Sigmoid colon (tissue), 7 donors: ENCODE results near the gene POLE. TPM values are rescaled to one million over a fixed set of nuclear protein-coding genes. Genes with fewer than 3 reads are reported as not detected.

Experiments used
- DNase-seq: peaks from one replicate; pipeline ENCODE4 v3.0.0-alpha.2; 2019
- H3K27ac ChIP-seq, 4 donors: fragments of 200-600 bp; sonication (generic); one replicate each; pipeline ENCODE4 v1.5.1; 2016 to 2019; ENCODE audit warnings: mild to moderate bottlenecking in 1 of 4
- H3K27me3 ChIP-seq, 3 donors: fragments of 200-600 bp; sonication (generic); one replicate each; pipeline ENCODE4 v1.5.1; 2019; ENCODE audit warnings: mild to moderate bottlenecking in 1 of 3
- H3K36me3 ChIP-seq, 4 donors: fragments of 200-600 bp; sonication (generic); one replicate each; pipeline ENCODE4 v1.5.1; 2016 to 2019
- H3K4me1 ChIP-seq, 4 donors: fragments of 200-600 bp; sonication (generic); one replicate each; pipeline ENCODE4 v1.5.1; 2017 to 2019
- H3K4me3 ChIP-seq, 4 donors: fragments of 200-600 bp; sonication (generic); one replicate each; pipeline ENCODE4 v1.5.1; 2017 to 2019; ENCODE audit warnings: mild to moderate bottlenecking in 2 of 4, moderate library complexity in 1 of 4
- H3K9me3 ChIP-seq, 4 donors: fragments of 200-600 bp in 3 of 4; sonication (generic) in 3 of 4; one replicate each; pipeline versions ENCODE4 v1.5.1 to v1.6.1; 2013 to 2019
- CTCF ChIP-seq, 4 experiments: fragments of 450-650 bp in 3 of 4; fragments of 200-600 bp in 1 of 4; IDR thresholded peaks; one replicate each; pipeline ENCODE4 v1.5.1; 2016 to 2019; ENCODE audit warnings: antibody characterized with exemption in 4 of 4, mild to moderate bottlenecking in 3 of 4, moderate library complexity in 2 of 4
- EP300 ChIP-seq, 4 donors: sonication (generic); formaldehyde crosslinking; IDR thresholded peaks; one replicate each; pipeline ENCODE4 v1.6.1; 2017; ENCODE audit warnings: antibody characterized with exemption in 4 of 4
- POLR2A ChIP-seq, 2 donors: fragments of 450-650 bp; IDR thresholded peaks; one replicate each; pipeline ENCODE4 v1.6.1; 2016; ENCODE audit warnings: antibody characterized with exemption in 2 of 2, mild to moderate bottlenecking in 2 of 2, moderate library complexity in 2 of 2
- POLR2AphosphoS5 ChIP-seq, 4 donors: sonication (generic); formaldehyde crosslinking; IDR thresholded peaks; one replicate each; pipeline ENCODE4 v1.6.1; 2017; ENCODE audit warnings: antibody characterized with exemption in 4 of 4
- WGBS, 2 donors: extraction: QIAGEN DNeasy Blood & Tissue Kit; methylation state at CpG; one replicate each; pipeline ENCODE4 v1.1.7; 2013; 5-methylcytosine and 5-hydroxymethylcytosine counted together
- intact Hi-C: fragments of 100-400 bp; cut with DNase I; formaldehyde crosslinking; loops from one replicate; pipeline ENCODE4 v1.15.1; 2023
- polyA plus RNA-seq, 3 donors: library from polyadenylated mRNA; stranded (reverse); fragments of 200-250 nt; gene quantifications; one replicate each; pipeline ENCODE4 v1.2.3, GENCODE V29; 2013
- total RNA-seq, 4 donors: library from RNA; depleted of rRNA; stranded (reverse); fragments of >200 nt; gene quantifications; one replicate each; pipeline ENCODE4 v1.1.0, GENCODE V29; 2016
- donor health status: healthy with polysubstance abuse.
- donor health status: Bipolar disorder and iron deficiency.
- donor health status: healthy.

Gene POLE
- total and polyA plus RNA-seq, 7 donors: 11.1 to 37.4 (median 32.9) TPM

DNA sequence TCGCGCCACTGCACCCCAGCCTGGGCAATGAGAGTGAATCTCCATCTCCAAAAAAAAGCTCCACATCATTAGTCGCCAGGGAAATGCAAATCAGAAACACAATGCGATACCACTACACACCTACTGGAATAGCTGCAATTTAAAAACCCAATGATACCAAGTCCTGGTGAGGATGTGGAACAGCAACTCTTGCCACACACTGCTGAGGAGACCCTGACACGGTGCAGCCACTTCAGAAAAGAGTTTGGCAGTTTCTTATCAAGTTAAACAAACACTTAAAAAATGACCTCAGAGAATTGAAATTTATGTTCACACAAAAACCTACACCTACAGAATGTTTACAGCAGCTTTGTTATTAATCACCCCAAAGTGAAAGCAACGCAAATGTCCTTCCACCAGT lies 56.5 kb downstream of the POLE start:
- Histone ChIP-seq H3K9me3 (no peaks in the 10 kb centered on the region), H3K4me1 (no peaks in the 10 kb centered on the region), H3K27me3 (no peaks in the 10 kb centered on the region), H3K4me3 (no peak overlapping the region), H3K27ac (no peak overlapping the region), H3K36me3 (peaks cover 0 to 64% (median 20%) of the 10 kb centered on the region in 4 donors)
- DNase-seq: no peak
- no peak for TF ChIP-seq POLR2A (IDR thresholded peaks at IDR 0.05)
- TF ChIP-seq POLR2AphosphoS5 (IDR thresholded peaks at IDR 0.05): no peak
- TF ChIP-seq CTCF (IDR thresholded peaks at IDR 0.05): no peak
- 90 to 94% methylated on average over 6 of the region's 6 CpGs for WGBS, 2 donors
- intact Hi-C loops: no loop called here

DNA sequence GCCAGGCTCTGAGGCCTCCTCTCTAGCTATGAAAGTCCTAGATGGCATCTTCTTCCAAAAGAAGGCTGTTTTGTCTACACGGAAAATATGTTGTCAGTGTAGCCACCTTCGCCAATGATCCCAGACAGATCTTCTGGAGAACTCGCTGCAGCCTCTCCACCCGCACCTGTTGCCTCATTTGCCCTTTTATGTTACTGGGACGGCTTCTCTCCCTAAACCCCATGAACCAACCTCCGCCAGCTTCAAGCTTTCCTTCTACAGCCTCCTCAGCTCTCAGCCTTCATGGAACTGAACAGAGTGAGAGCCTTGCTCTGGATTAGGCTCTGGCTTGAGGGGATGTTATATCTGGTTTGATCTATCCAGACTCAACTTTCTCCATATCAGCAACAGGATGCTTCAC lies 57.8 kb downstream of the POLE start:
- Histone ChIP-seq H3K4me3 (no peak overlapping the region), H3K9me3 (no peaks in the 10 kb centered on the region), H3K4me1 (no peaks in the 10 kb centered on the region), H3K36me3 (peaks cover 0 to 64% (median 18%) of the 10 kb centered on the region in 4 donors), H3K27me3 (no peaks in the 10 kb centered on the region), H3K27ac (no peak overlapping the region)
- intact Hi-C loops: no loop called here
- no peak for DNase-seq
- TF ChIP-seq EP300 (IDR thresholded peaks at IDR 0.05) (no peak), POLR2AphosphoS5 (IDR thresholded peaks at IDR 0.05) (no peak), POLR2A (IDR thresholded peaks at IDR 0.05) (no peak), CTCF (IDR thresholded peaks at IDR 0.05) (no peak)
- WGBS, 2 donors: 96 to 98% methylated on average over 6 of the region's 6 CpGs

DNA sequence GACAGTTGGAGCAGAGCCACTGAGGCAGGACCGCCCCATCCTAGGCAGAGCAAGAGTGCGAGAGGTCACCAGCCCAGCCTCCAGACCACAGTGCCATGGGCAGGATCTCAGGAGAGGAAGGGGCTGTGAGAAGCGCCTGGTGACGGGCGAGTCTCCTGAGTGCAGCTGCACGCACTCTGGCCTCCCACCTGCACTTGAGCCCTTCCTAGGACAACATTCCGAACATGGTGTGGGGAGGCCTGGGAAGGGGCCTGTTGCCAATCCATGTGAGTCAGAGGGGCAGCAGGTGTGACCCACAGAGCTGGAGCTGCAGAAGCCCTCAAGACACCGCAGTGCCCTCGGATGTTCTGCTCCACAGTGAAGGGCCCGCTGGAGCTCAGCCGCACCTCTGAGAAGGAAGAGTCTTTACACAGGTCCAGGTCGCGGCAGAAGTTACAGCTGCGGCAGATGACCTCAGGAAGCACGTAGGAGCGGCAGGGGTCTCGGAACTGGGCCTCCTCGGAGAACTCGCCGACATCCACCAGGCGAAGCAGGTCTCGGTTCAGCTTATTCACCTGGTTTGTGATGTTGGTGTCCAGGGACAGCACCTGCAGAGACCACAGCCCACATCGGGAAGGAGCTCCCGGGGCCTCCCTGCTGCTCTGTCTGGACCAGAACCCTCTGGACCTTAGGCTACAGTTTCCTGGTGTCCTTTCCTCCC lies 61.3 kb downstream of the POLE start:
- 94 to 97% methylated on average over 24 of the region's 24 CpGs for WGBS, 2 donors
- peaks cover 0 to 40% (median 4%) of the 10 kb centered on the region in 4 donors for H3K36me3 ChIP-seq
- intact Hi-C loops: no loop called here

DNA sequence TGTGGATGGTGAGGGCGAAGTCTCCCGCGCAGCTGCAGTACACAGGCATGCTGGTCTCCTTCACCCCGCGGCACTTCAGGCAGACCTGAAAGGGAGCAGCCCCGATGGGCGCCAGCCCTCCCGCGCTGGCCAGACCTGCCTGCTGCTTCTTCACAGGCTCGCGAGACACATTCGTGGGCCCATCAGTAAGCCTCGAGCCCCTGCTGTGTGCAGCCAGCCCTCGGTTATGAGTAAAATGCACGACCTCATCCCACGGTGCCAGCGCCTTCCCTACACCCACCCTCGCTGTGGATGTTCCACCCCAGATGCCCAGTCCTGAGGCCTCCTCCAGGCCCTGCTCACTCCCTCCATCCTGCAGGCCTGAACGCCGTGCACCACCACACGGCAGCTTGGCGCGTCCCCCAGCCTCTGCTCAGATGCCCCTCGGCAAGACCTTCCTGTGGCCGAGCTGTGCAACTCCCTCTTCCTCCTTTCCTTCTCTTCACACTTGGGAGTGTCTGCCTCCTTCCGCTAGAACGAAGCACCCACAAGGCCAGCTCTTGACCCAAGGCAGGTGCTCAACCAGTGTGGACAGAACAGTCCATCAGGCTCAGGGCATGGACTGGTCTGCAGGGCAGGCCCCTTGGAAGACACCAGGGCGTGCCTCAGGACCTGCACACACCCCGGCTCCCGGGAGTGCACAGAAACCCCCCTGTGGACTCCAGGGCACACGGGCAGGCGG lies 62.1 kb downstream of the POLE start:
- no peak for DNase-seq
- Histone ChIP-seq H3K4me1 (peaks cover 0 to 17% (median 15%) of the 10 kb centered on the region in 4 donors), H3K36me3 (peaks cover 0 to 32% (median 4%) of the 10 kb centered on the region in 4 donors), H3K9me3 (no peaks in the 10 kb centered on the region), H3K27ac (no peak overlapping the region), H3K27me3 (peaks cover 2 to 11% (median 6%) of the 10 kb centered on the region in 3 donors), H3K4me3 (no peak overlapping the region)
- intact Hi-C loops: no loop called here
- no peak for TF ChIP-seq EP300 (IDR thresholded peaks at IDR 0.05)
- no peak for TF ChIP-seq CTCF (IDR thresholded peaks at IDR 0.05)
- no peak for TF ChIP-seq POLR2AphosphoS5 (IDR thresholded peaks at IDR 0.05)
- no peak for TF ChIP-seq POLR2A (IDR thresholded peaks at IDR 0.05)
- WGBS, 2 donors: 93 to 94% methylated on average over 32 of the region's 32 CpGs

More for the DNA sequence above, 61.3 kb downstream of the POLE start:
- TF ChIP-seq EP300 (IDR thresholded peaks at IDR 0.05) (no peak), POLR2AphosphoS5 (IDR thresholded peaks at IDR 0.05) (no peak), POLR2A (IDR thresholded peaks at IDR 0.05) (no peak), CTCF (IDR thresholded peaks at IDR 0.05) (no peak)
- H3K27ac ChIP-seq: no peak overlapping the region
- H3K9me3 ChIP-seq: no peaks in the 10 kb centered on the region
- peaks cover 0 to 17% (median 15%) of the 10 kb centered on the region in 4 donors for H3K4me1 ChIP-seq
- no peak for DNase-seq
- peaks cover 0 to 3% (median 0%) of the 10 kb centered on the region in 3 donors for H3K27me3 ChIP-seq
- no peak overlapping the region for H3K4me3 ChIP-seq
